Measurements from ENCODE around the gene TOB2.
A peak's percentile ranks its signal among the peaks of the same experiment; 100 is the strongest.
"Not testable (repeated sequence)": the region's sequence is repeated elsewhere in the genome, so short reads cannot be mapped to it uniquely, and the experiment has no call there.

TOB2 gene

DNA sequence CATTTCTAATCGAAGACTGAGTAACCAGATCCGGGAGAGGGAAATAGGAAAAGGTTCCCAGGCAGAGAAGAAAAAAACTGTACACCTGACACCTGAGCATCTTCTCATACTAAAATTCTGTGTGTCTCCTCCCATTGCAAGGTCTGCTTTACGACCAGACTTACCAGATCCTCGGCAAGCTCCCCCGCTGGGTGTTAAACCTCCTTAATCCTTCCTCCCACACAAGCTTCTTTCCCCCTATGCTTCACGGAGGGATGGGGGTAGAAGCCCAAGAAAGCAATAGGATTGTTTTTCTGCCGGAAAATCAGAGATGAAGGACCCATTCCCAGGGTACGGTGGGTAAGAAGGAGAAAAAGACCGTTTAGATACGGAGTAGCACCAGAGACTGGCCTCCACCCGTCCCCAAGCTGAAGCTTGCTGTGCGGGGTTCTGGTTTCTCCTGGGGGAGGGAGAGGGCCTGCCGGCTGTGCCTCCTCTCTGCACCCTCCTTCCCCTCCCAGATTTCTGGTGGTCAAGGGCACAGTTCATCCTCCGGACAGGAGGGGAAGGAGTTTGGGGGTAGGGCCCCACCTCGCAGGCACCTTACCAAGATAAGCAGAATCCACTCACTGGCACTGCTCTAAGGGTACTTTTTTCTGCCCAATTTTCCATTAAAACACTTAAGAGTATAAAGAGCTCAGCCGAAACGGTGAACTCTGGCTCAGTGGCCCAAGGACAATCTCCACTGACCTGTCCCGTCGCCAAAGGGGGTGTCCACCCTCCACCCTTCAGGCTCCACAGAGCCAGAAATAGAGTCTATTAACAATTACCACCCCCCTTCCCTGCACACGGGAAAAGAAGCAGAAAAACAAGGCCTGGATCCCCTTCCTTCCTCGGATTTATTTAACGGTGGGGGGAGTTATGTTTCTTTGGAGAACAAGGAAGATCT, 1.2 kb downstream of the TOB2 start:
- Histone ChIP-seq H3K27me3 (ENCODE audit: low read length) (no peaks in the 10 kb centered on the region), H4K20me1 (ENCODE audit: low read depth, low read length) (no peaks in the 10 kb centered on the region), H3K79me2 (ENCODE audit: insufficient read depth, low read length) (peaks cover 61% of the 10 kb centered on the region), H3K9ac (ENCODE audit: low read length) (peak overlapping the region; percentile 92), H2AFZ (ENCODE audit: low read depth, low read length, severe bottlenecking) (peak overlapping the region; percentile 42), H3F3A (ENCODE audit: insufficient read depth) (peaks cover 41% of the 10 kb centered on the region), H3K9me3 (ENCODE audit: insufficient read depth, low read length) (no peaks in the 10 kb centered on the region), H3K4me3 (ENCODE audit: insufficient read depth, low read length, poor library complexity, severe bottlenecking) (peak overlapping the region; percentile 98), H3K4me2 (ENCODE audit: low read depth, low read length, poor library complexity, severe bottlenecking) (peak overlapping the region; percentile 99), H3K27ac (ENCODE audit: low read depth, low read length) (peak overlapping the region; percentile 92), H3K9me2 (replicated peaks; ENCODE audit: insufficient read depth, low read length) (no peaks in the 10 kb centered on the region), H3K36me3 (ENCODE audit: low read length) (no peaks in the 10 kb centered on the region)
- TF ChIP-seq EZH2phosphoT487 (conservative IDR thresholded peaks at IDR 0.05; ENCODE audit: low read length), result no peak
- TF ChIP-seq, protein P1, sequence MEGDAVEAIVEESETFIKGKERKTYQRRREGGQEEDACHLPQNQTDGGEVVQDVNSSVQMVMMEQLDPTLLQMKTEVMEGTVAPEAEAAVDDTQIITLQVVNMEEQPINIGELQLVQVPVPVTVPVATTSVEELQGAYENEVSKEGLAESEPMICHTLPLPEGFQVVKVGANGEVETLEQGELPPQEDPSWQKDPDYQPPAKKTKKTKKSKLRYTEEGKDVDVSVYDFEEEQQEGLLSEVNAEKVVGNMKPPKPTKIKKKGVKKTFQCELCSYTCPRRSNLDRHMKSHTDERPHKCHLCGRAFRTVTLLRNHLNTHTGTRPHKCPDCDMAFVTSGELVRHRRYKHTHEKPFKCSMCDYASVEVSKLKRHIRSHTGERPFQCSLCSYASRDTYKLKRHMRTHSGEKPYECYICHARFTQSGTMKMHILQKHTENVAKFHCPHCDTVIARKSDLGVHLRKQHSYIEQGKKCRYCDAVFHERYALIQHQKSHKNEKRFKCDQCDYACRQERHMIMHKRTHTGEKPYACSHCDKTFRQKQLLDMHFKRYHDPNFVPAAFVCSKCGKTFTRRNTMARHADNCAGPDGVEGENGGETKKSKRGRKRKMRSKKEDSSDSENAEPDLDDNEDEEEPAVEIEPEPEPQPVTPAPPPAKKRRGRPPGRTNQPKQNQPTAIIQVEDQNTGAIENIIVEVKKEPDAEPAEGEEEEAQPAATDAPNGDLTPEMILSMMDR (IDR thresholded peaks at IDR 0.05; ENCODE audit: insufficient read depth, low read length, poor library complexity, severe bottlenecking), result no peak

DNA sequence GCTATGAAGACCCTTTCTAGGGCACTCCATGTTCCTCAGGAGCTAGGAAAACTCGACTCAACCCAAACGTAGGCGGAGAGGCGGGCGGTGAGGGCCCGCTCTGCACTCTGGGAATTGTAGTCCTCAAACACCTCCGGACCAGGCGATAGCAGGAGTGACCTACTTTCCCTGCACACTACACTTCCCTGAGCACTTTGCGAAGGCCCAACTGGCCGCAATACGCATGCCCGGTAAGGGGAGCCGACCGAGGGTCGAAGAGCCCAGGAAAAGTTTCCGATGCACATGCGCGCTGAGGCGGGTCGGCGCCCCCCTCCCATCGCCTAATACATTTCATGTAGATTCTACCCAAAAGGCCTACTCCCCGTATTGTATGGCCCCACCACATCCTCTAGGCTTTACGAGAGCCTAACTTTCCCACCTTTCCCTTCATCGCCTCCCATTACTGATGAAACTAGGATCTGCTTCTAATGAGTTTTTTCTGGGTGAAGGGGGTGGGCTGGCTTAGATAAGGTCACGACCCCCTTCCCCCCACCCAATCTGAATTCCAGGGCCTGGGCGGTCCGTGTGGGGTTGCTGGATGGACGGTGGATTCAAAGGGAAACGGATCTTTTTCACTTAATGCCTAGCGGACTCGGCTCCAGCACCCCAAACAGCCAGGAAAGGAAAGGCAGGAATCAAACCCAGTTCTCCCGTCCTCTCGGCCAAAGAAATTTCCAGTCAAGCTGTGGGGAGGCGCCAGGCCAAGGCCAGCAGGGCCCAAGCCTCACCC, 2.1 kb downstream of the TOB2 start:
- Histone ChIP-seq H3K27me3 (ENCODE audit: low read length) (no peaks in the 10 kb centered on the region), H3K9me3 (ENCODE audit: insufficient read depth, low read length) (no peaks in the 10 kb centered on the region), H3K9me2 (replicated peaks; ENCODE audit: insufficient read depth, low read length) (no peaks in the 10 kb centered on the region), H2AFZ (ENCODE audit: low read depth, low read length, severe bottlenecking) (peak overlapping the region; percentile 42), H3K9ac (ENCODE audit: low read length) (peak overlapping the region; percentile 92), H3K36me3 (ENCODE audit: low read length) (no peaks in the 10 kb centered on the region), H3K27ac (ENCODE audit: low read depth, low read length) (peak overlapping the region; percentile 92), H3F3A (ENCODE audit: insufficient read depth) (peaks cover 40% of the 10 kb centered on the region), H3K79me2 (ENCODE audit: insufficient read depth, low read length) (peaks cover 69% of the 10 kb centered on the region), H3K4me3 (ENCODE audit: insufficient read depth, low read length, poor library complexity, severe bottlenecking) (peak overlapping the region; percentile 98), H3K4me2 (ENCODE audit: low read depth, low read length, poor library complexity, severe bottlenecking) (peak overlapping the region; percentile 99), H4K20me1 (ENCODE audit: low read depth, low read length) (no peaks in the 10 kb centered on the region)
- TF ChIP-seq EZH2phosphoT487 (conservative IDR thresholded peaks at IDR 0.05; ENCODE audit: low read length), result no peak
- TF ChIP-seq, protein P1 (IDR thresholded peaks at IDR 0.05; ENCODE audit: insufficient read depth, low read length, poor library complexity, severe bottlenecking), result no peak

DNA sequence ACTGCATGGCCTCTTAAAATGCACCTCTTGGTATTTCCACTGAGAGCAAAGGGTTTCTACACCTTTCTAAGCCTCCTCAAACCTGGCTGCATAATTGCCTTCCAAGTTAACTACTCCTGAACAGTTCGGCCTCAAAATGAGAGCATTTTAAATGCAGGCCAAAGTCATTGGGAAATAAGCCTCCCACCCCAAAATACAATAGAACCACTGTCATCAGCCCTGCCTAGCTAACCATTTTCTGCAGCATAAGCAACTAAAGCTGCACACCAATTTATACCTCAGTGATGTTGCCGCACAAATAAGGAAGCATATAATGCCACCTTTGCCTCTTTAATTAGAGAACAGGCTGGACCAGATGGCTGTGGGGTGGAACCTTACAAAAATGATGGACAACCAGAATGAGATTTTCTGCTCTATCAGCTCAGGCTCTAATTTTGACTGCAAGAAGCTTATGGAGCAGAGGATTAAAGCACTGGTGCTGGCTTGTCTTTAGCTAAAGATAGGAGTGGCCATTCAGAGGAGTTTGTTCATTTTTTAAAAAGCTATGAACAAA, 4.3 kb downstream of the TOB2 start:
- H3K9ac ChIP-seq (ENCODE audit: low read length), result no peak overlapping the region
- peaks cover 25% of the 10 kb centered on the region for H3F3A ChIP-seq (ENCODE audit: insufficient read depth)
- H3K9me2 ChIP-seq (replicated peaks; ENCODE audit: insufficient read depth, low read length), result no peaks in the 10 kb centered on the region
- no peak overlapping the region for H3K4me3 ChIP-seq (ENCODE audit: insufficient read depth, low read length, poor library complexity, severe bottlenecking)
- no peaks in the 10 kb centered on the region for H4K20me1 ChIP-seq (ENCODE audit: low read depth, low read length)
- H3K27me3 ChIP-seq (ENCODE audit: low read length), result no peaks in the 10 kb centered on the region
- H3K4me2 ChIP-seq (ENCODE audit: low read depth, low read length, poor library complexity, severe bottlenecking), result no peak overlapping the region
- peak overlapping the region; percentile 0; the same call in 1 of the 2 replicates for H3K27ac ChIP-seq (ENCODE audit: low read depth, low read length)
- peaks cover 79% of the 10 kb centered on the region for H3K79me2 ChIP-seq (ENCODE audit: insufficient read depth, low read length)
- no peaks in the 10 kb centered on the region for H3K36me3 ChIP-seq (ENCODE audit: low read length)
- no peak for TF ChIP-seq EZH2phosphoT487 (conservative IDR thresholded peaks at IDR 0.05; ENCODE audit: low read length)
- TF ChIP-seq, protein P1 (IDR thresholded peaks at IDR 0.05; ENCODE audit: insufficient read depth, low read length, poor library complexity, severe bottlenecking), result no peak
- no peak overlapping the region for H2AFZ ChIP-seq (ENCODE audit: low read depth, low read length, severe bottlenecking)
- H3K9me3 ChIP-seq (ENCODE audit: insufficient read depth, low read length), result no peaks in the 10 kb centered on the region

GRCh38 chr22:41440511-41440910, 6.1 kb downstream of the TOB2 start:
- not testable (repeated sequence) for H3K9me2 ChIP-seq (replicated peaks; ENCODE audit: insufficient read depth, low read length); H3K9me3 ChIP-seq (ENCODE audit: insufficient read depth, low read length); H3K27ac ChIP-seq (ENCODE audit: low read depth, low read length); H3K4me3 ChIP-seq (ENCODE audit: insufficient read depth, low read length, poor library complexity, severe bottlenecking); H3K9ac ChIP-seq (ENCODE audit: low read length); H3K36me3 ChIP-seq (ENCODE audit: low read length); H4K20me1 ChIP-seq (ENCODE audit: low read depth, low read length); H2AFZ ChIP-seq (ENCODE audit: low read depth, low read length, severe bottlenecking); H3K4me2 ChIP-seq (ENCODE audit: low read depth, low read length, poor library complexity, severe bottlenecking); H3K27me3 ChIP-seq (ENCODE audit: low read length)
- peaks cover 79% of the 10 kb centered on the region for H3K79me2 ChIP-seq (ENCODE audit: insufficient read depth, low read length)
- peaks cover 21% of the 10 kb centered on the region; the same call in 1 of the 2 replicates for H3F3A ChIP-seq (ENCODE audit: insufficient read depth)
